ENCODE results near the gene ADGRE1.
A peak's percentile ranks its signal among the peaks of the same experiment; 100 is the strongest.

The ADGRE1 gene

GRCh38 chr19:6873708-6874431 is 13.5 kb upstream of the ADGRE1 start:
- CTCF ChIA-PET = interaction anchor here (0.7 kb wide), 1 partner anchor 242 kb away, joined by 3 read pairs; no protein-coding TSS in a partner anchor
- POLR2A ChIA-PET = no interaction called here
- Histone ChIP-seq H3K27ac (ENCODE audit: extremely low read depth, low read depth, low read length) (no peak overlapping the region), H3K4me1 (ENCODE audit: control insufficient read depth, insufficient read depth, low read length) (no peaks in the 10 kb centered on the region), H3K36me3 (ENCODE audit: control insufficient read depth in 2 of 2, insufficient read depth in 1 of 2, low read length in 2 of 2) (no peaks in the 10 kb centered on the region), H3K4me3 (ENCODE audit: low read depth, low read length) (no peak overlapping the region), H3K9me3 (ENCODE audit: control insufficient read depth, insufficient read depth, low read depth, low read length) (no peaks in the 10 kb centered on the region)
- TF ChIP-seq ZNF146 (tag by site-specific recombination; IDR thresholded peaks at IDR 0.05) (peak; percentile 18; the same call in 1 of the 2 replicates), ZNF791 (tag by site-specific recombination; IDR thresholded peaks at IDR 0.05) (no peak), TRIM28 (IDR thresholded peaks at IDR 0.05; ENCODE audit: borderline replicate concordance, low read length) (peak; percentile 70; the same call in 1 of the 2 replicates), SETDB1 (IDR thresholded peaks at IDR 0.05; ENCODE audit: insufficient read length, low read length) (peak; percentile 29)

DNA sequence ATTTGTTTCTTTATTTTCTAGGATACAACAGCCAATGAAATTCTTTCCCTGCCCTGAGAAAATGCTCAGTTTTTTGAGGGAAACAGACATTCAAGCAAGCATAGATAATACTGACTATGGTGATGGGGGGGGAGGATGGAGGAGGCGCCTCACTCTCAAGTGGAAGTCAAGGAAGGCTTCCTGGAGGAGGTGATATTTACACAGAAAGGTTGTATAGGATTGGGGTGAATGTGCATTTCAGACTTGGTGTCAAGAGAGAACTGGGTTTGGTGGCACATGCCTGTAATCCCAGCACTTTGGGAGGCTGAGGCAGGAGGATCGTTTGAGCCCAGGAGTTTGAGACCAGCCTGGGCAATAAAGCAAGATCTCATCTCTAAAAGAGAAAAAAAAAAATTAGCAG is 12.2 kb upstream of the ADGRE1 start:
- POLR2A ChIA-PET = no interaction called here

GRCh38 chr19:6876748-6877147 is 10.6 kb upstream of the ADGRE1 start:
- TF ChIP-seq ZNF16 (tag by site-specific recombination; IDR thresholded peaks at IDR 0.05; ENCODE audit: low read depth) = peak; percentile 40; the same call in 1 of the 2 replicates
- no peak for TF ChIP-seq ZNF449 (tag by site-specific recombination; IDR thresholded peaks at IDR 0.05)
- TF ChIP-seq ZSCAN16 (tag by site-specific recombination; IDR thresholded peaks at IDR 0.05) = no peak
- POLR2A ChIA-PET = no interaction called here
- CTCF ChIA-PET = interaction anchor here (0.8 kb wide), 1 partner anchor 13 kb away, joined by 8 read pairs; no protein-coding TSS in a partner anchor

More for the DNA sequence above, 12.2 kb upstream of the ADGRE1 start:
- Histone ChIP-seq H3K36me3 (ENCODE audit: control insufficient read depth in 2 of 2, insufficient read depth in 1 of 2, low read length in 2 of 2) (no peaks in the 10 kb centered on the region), H3K9me3 (ENCODE audit: control insufficient read depth, insufficient read depth, low read depth, low read length) (no peaks in the 10 kb centered on the region), H3K4me1 (ENCODE audit: control insufficient read depth, insufficient read depth, low read length) (no peaks in the 10 kb centered on the region), H3K27ac (ENCODE audit: extremely low read depth, low read depth, low read length) (no peak overlapping the region), H3K4me3 (ENCODE audit: low read depth, low read length) (no peak overlapping the region)
- TF ChIP-seq ZBTB44 (tag by site-specific recombination; IDR thresholded peaks at IDR 0.05) (no peak), ZNF670 (tag by site-specific recombination; IDR thresholded peaks at IDR 0.05; ENCODE audit: low read depth) (no peak), ZBTB17 (tag by site-specific recombination; IDR thresholded peaks at IDR 0.05) (no peak), ZNF175 (tag by site-specific recombination; IDR thresholded peaks at IDR 0.05) (no peak), ZNF155 (tag by site-specific recombination; IDR thresholded peaks at IDR 0.05) (no peak)
- TF ChIP-seq, protein P1, sequence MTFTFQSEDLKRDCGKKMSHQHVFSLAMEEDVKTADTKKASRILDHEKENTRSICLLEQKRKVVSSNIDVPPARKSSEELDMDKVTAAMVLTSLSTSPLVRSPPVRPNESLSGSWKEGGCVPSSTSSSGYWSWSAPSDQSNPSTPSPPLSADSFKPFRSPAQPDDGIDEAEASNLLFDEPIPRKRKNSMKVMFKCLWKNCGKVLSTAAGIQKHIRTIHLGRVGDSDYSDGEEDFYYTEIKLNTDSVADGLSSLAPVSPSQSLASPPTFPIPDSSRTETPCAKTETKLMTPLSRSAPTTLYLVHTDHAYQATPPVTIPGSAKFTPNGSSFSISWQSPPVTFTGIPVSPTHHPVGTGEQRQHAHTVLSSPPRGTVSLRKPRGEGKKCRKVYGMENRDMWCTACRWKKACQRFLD (tag by site-specific recombination; IDR thresholded peaks at IDR 0.05) = no peak
- TF ChIP-seq, protein P2, sequence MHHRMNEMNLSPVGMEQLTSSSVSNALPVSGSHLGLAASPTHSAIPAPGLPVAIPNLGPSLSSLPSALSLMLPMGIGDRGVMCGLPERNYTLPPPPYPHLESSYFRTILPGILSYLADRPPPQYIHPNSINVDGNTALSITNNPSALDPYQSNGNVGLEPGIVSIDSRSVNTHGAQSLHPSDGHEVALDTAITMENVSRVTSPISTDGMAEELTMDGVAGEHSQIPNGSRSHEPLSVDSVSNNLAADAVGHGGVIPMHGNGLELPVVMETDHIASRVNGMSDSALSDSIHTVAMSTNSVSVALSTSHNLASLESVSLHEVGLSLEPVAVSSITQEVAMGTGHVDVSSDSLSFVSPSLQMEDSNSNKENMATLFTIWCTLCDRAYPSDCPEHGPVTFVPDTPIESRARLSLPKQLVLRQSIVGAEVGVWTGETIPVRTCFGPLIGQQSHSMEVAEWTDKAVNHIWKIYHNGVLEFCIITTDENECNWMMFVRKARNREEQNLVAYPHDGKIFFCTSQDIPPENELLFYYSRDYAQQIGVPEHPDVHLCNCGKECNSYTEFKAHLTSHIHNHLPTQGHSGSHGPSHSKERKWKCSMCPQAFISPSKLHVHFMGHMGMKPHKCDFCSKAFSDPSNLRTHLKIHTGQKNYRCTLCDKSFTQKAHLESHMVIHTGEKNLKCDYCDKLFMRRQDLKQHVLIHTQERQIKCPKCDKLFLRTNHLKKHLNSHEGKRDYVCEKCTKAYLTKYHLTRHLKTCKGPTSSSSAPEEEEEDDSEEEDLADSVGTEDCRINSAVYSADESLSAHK (tag by site-specific recombination; IDR thresholded peaks at IDR 0.05) = no peak
- TF ChIP-seq, protein P3, sequence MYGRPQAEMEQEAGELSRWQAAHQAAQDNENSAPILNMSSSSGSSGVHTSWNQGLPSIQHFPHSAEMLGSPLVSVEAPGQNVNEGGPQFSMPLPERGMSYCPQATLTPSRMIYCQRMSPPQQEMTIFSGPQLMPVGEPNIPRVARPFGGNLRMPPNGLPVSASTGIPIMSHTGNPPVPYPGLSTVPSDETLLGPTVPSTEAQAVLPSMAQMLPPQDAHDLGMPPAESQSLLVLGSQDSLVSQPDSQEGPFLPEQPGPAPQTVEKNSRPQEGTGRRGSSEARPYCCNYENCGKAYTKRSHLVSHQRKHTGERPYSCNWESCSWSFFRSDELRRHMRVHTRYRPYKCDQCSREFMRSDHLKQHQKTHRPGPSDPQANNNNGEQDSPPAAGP (tag by site-specific recombination; IDR thresholded peaks at IDR 0.05) = no peak
- CTCF ChIA-PET = interaction anchor here (1.3 kb wide), 1 partner anchor 12 kb away, joined by 6 read pairs; no protein-coding TSS in a partner anchor

More at GRCh38 chr19:6876748-6877147, 10.6 kb upstream of the ADGRE1 start:
- H3K36me3 ChIP-seq (ENCODE audit: control insufficient read depth in 2 of 2, insufficient read depth in 1 of 2, low read length in 2 of 2) = no peaks in the 10 kb centered on the region
- H3K4me1 ChIP-seq (ENCODE audit: control insufficient read depth, insufficient read depth, low read length) = no peaks in the 10 kb centered on the region
- no peaks in the 10 kb centered on the region for H3K9me3 ChIP-seq (ENCODE audit: control insufficient read depth, insufficient read depth, low read depth, low read length)
- no peak overlapping the region for H3K27ac ChIP-seq (ENCODE audit: extremely low read depth, low read depth, low read length)
- H3K4me3 ChIP-seq (ENCODE audit: low read depth, low read length) = no peak overlapping the region
